22Rv1 (cell line): ENCODE measurements around the gene PPL.

Experiments used
- H3K27ac ChIP-seq: fragments of 450-650 bp; 2 replicates; pipeline ENCODE4 v1.5.1; 2017
- CTCF ChIP-seq: fragments of 450-650 bp; IDR thresholded peaks from 2 replicates; pipeline ENCODE4 v1.5.1; 2017; ENCODE audit warnings: mild to moderate bottlenecking
- ZFX ChIP-seq: fragments of 450-650 bp; IDR thresholded peaks from 2 replicates; pipeline ENCODE4 v1.6.1; 2017; ENCODE audit warnings: antibody characterized with exemption, borderline replicate concordance

The PPL gene

GRCh38 chr16:4893103-4893862 lies 43.7 kb downstream of the PPL start:
- TF ChIP-seq ZFX (no peak), CTCF (no peak)
- no peak overlapping the region for H3K27ac ChIP-seq

GRCh38 chr16:4892361-4893102 lies 44.4 kb downstream of the PPL start:
- no peak overlapping the region for H3K27ac ChIP-seq
- no peak for TF ChIP-seq ZFX
- no peak for TF ChIP-seq CTCF

- no peak for TF ChIP-seq CTCF
- TF ChIP-seq ZFX: no peak
- H3K27ac ChIP-seq: no peak overlapping the region
These were observed 45.1 kb downstream of the PPL start for GRCh38 chr16:4891886-4892216.

GRCh38 chr16:4891097-4891885 lies 45.7 kb downstream of the PPL start:
- no peak overlapping the region for H3K27ac ChIP-seq
- TF ChIP-seq ZFX (no peak), CTCF (no peak)

GRCh38 chr16:4890686-4891085 lies 46.3 kb downstream of the PPL start:
- TF ChIP-seq ZFX: no peak
- no peak for TF ChIP-seq CTCF
- no peak overlapping the region for H3K27ac ChIP-seq

GRCh38 chr16:4890026-4890425 lies 46.9 kb downstream of the PPL start:
- no peak overlapping the region for H3K27ac ChIP-seq
- TF ChIP-seq ZFX (no peak), CTCF (no peak)
